Psoas muscle (tissue), 8 donors: ENCODE results near the gene KIF3B. TPM values are rescaled to one million over a fixed set of nuclear protein-coding genes. Genes with fewer than 3 reads are reported as not detected.
"Not testable (repeated sequence)": the region's sequence is repeated elsewhere in the genome, so short reads cannot be mapped to it uniquely, and the experiment has no call there.

ENCODE experiments used
- ATAC-seq, 4 donors: fragments of 200-7000 bp; cut with Tn5 transposase; one replicate each; pipeline ENCODE4 v1.9.1; 2020; ENCODE audit warnings: moderate library complexity in 3 of 4, mild to moderate bottlenecking in 2 of 4
- DNase-seq, 2 donors: peaks; one replicate each; pipeline ENCODE4 v3.0.0-alpha.2; 2020
- H3K27ac ChIP-seq: fragments of 200-600 bp; one replicate; pipeline ENCODE4 v1.8.0; 2022
- H3K27me3 ChIP-seq, 3 donors: fragments of 200-600 bp in 1 of 3; one replicate each; pipeline versions ENCODE4 v1.6.1 to v1.8.0; 2013 to 2022; ENCODE audit warnings: low read length in 2 of 3, mild to moderate bottlenecking in 2 of 3, moderate library complexity in 1 of 3; ENCODE audit not compliant: insufficient read depth in 3 of 3
- H3K36me3 ChIP-seq, 2 donors: fragments of 200-600 bp in 1 of 2; one replicate each; pipeline versions ENCODE4 v1.6.1 to v1.8.0; 2013 to 2022; ENCODE audit warnings: low read depth in 1 of 2, mild to moderate bottlenecking in 1 of 2, moderate library complexity in 1 of 2; ENCODE audit not compliant: insufficient read depth in 1 of 2
- H3K4me1 ChIP-seq: fragments of 200-600 bp; one replicate; pipeline ENCODE4 v1.8.0; 2022
- H3K4me3 ChIP-seq: fragments of 200-600 bp; one replicate; pipeline ENCODE4 v1.8.0; 2022; ENCODE audit warnings: mild to moderate bottlenecking
- H3K9me3 ChIP-seq: fragments of 200-600 bp; one replicate; pipeline ENCODE4 v1.8.0; 2022
- CTCF ChIP-seq: fragments of 200-600 bp; IDR thresholded peaks from one replicate; pipeline ENCODE4 v1.8.0; 2022; ENCODE audit warnings: antibody characterized with exemption
- WGBS, 3 donors: extraction: QIAGEN DNeasy Blood & Tissue Kit; methylation state at CpG; one replicate each; pipeline versions ENCODE4 v1.1.6 to v1.1.7; 2013; 5-methylcytosine and 5-hydroxymethylcytosine counted together
- intact Hi-C, 2 donors: fragments of 100-400 bp; cut with DNase I; formaldehyde crosslinking; loops; one replicate each; pipeline versions ENCODE4 v1.11.0 to v1.14.2; 2022
- polyA plus RNA-seq, 3 donors: library from polyadenylated mRNA; stranded (reverse); fragments of 200-250 nt; gene quantifications; one replicate each; pipeline ENCODE4 v1.2.3, GENCODE V29; 2013
- total RNA-seq, 4 donors: library from RNA; stranded (reverse); fragmentation: NEBNext Ultra II Directional in 2 of 4; extraction: Animal tissue kit (Norgen Biotek cat#: 25700) in 2 of 4; gene quantifications; one replicate each; pipeline versions ENCODE4 v1.2.1 to v1.2.4, GENCODE V29; 2021 to 2023
- donor health status: healthy with polysubstance abuse.
- donor health status: DM: no; HTN: no; CAD: no; lungs with moderate emphysema.
- donor health status: Bipolar disorder and iron deficiency.
- donor health status: healthy.
- donor health status: DM: yes; HTN: yes; CAD: no.
- donor health status: DM: no; HTN: no; CAD: no.
- donor health status: DM: no; HTN: no; CAD: no.
- donor health status: DM: yes; HTN: yes; CAD: no.

KIF3B gene
- total and polyA plus RNA-seq, 7 donors, result 3.3 to 11.4 (median 7.5) TPM

- no peaks in the 10 kb centered on the region for H3K9me3 ChIP-seq
- intact Hi-C loops, result no loop called here
- 79 to 86% (median 83%) methylated on average over 6 of the region's 6 CpGs for WGBS, 3 donors
- H3K4me1 ChIP-seq, result no peaks in the 10 kb centered on the region
- H3K27ac ChIP-seq, result no peak overlapping the region
- no peak for TF ChIP-seq CTCF
- no peak for DNase-seq
- ATAC-seq, result no peak
- no peaks in the 10 kb centered on the region for H3K27me3 ChIP-seq
- no peaks in the 10 kb centered on the region for H3K36me3 ChIP-seq
- H3K4me3 ChIP-seq, result no peak overlapping the region
Observed at GRCh38 chr20:32244150-32244823, 33.2 kb upstream of the KIF3B start.

GRCh38 chr20:32244959-32245358 lies 32.5 kb upstream of the KIF3B start:
- Histone ChIP-seq H3K36me3 (no peaks in the 10 kb centered on the region), H3K27ac (no peak overlapping the region), H3K4me3 (no peak overlapping the region), H3K9me3 (no peaks in the 10 kb centered on the region), H3K4me1 (no peaks in the 10 kb centered on the region), H3K27me3 (no peaks in the 10 kb centered on the region)
- intact Hi-C loops, result no loop called here
- no peak for TF ChIP-seq CTCF
- WGBS, 3 donors, result 86 to 87% (median 86%) methylated on average over 4 of the region's 4 CpGs
- DNase-seq, result no peak
- no peak for ATAC-seq

GRCh38 chr20:32246208-32246607 lies 31.2 kb upstream of the KIF3B start:
- DNase-seq, H3K4me3 ChIP-seq, H3K27ac ChIP-seq, H3K27me3 ChIP-seq, intact Hi-C loops, H3K36me3 ChIP-seq, H3K4me1 ChIP-seq, H3K9me3 ChIP-seq, ATAC-seq: not testable (repeated sequence)
- whole genome bisulfite sequencing, 3 donors, result 89 to 94% (median 90%) methylated on average over 4 to 5 of the region's 5 CpGs

GRCh38 chr20:32248043-32248442 lies 29.4 kb upstream of the KIF3B start:
- intact Hi-C loops, result no loop called here
- no peak overlapping the region for H3K27ac ChIP-seq
- H3K27me3 ChIP-seq, result peaks cover 0 to 4% (median 0%) of the 10 kb centered on the region in 3 donors
- no peaks in the 10 kb centered on the region for H3K4me1 ChIP-seq
- TF ChIP-seq CTCF, result no peak
- no peaks in the 10 kb centered on the region for H3K36me3 ChIP-seq
- H3K9me3 ChIP-seq, result no peaks in the 10 kb centered on the region
- WGBS, 3 donors, result 75 to 80% (median 76%) methylated on average over 5 of the region's 5 CpGs
- H3K4me3 ChIP-seq, result no peak overlapping the region
- DNase-seq (no peak), ATAC-seq (no peak)

GRCh38 chr20:32249030-32249738 lies 28.3 kb upstream of the KIF3B start:
- no peak for DNase-seq
- H3K27ac ChIP-seq, result no peak overlapping the region
- H3K9me3 ChIP-seq, result no peaks in the 10 kb centered on the region
- H3K4me1 ChIP-seq, result no peaks in the 10 kb centered on the region
- TF ChIP-seq CTCF, result no peak
- intact Hi-C loops, result no loop called here
- no peak overlapping the region for H3K4me3 ChIP-seq
- peaks cover 0 to 4% (median 0%) of the 10 kb centered on the region in 3 donors for H3K27me3 ChIP-seq
- H3K36me3 ChIP-seq, result no peaks in the 10 kb centered on the region
- WGBS, 3 donors, result 84 to 88% (median 84%) methylated on average over 9 of the region's 9 CpGs
- ATAC-seq, result no peak
